Activated B cell treated with CpG ODN at 0.5 μM for 24 hours (primary cell): Measurements from ENCODE around the gene MBNL1. TPM values are rescaled to one million over a fixed set of nuclear protein-coding genes. Genes with fewer than 3 reads are reported as not detected.

Experiments
- ATAC-seq: fragments of 200-7000 bp; cut with Tn5 transposase; one replicate; pipeline ENCODE4 v1.10.0; 2021; ENCODE audit warnings: low read depth, mild to moderate bottlenecking, moderate library complexity
- CTCF ChIA-PET: fragments of 350-600 bp; sonication (Branson Sonifier 250); formaldehyde crosslinking; loops from one replicate; lab custom pipeline; 2021; ENCODE audit warnings: antibody characterized with exemption; lab: Charles Lee
- POLR2A ChIA-PET: fragments of 350-600 bp; sonication (Branson Sonifier 250); formaldehyde crosslinking; loops from one replicate; lab custom pipeline; 2021; ENCODE audit warnings: antibody characterized with exemption; lab: Charles Lee
- DNase-seq: peaks from one replicate; pipeline ENCODE4 v3.0.0; 2022
- H3K27ac Mint-ChIP-seq: one replicate; pipeline ENCODE4 v1.8.0; 2020; ENCODE audit warnings: mixed read lengths
- H3K27me3 Mint-ChIP-seq: one replicate; pipeline ENCODE4 v1.8.0; 2021; ENCODE audit warnings: mixed read lengths
- H3K36me3 Mint-ChIP-seq: one replicate; pipeline ENCODE4 v1.8.0; 2021; ENCODE audit warnings: low read depth, mixed read lengths
- H3K4me1 Mint-ChIP-seq: one replicate; pipeline ENCODE4 v1.8.0; 2021; ENCODE audit warnings: mixed read lengths
- H3K4me3 Mint-ChIP-seq: one replicate; pipeline ENCODE4 v1.8.0; 2020; ENCODE audit warnings: mild to moderate bottlenecking, mixed read lengths
- H3K9me3 Mint-ChIP-seq: one replicate; pipeline ENCODE4 v1.8.0; 2020; ENCODE audit warnings: mixed read lengths
- intact Hi-C: fragments of 100-400 bp; cut with micrococcal nuclease; formaldehyde crosslinking; loops from one replicate; pipeline ENCODE4 v1.15.1; 2024
- total RNA-seq: library from RNA; stranded (reverse); gene quantifications from 2 replicates; pipeline ENCODE4 v1.2.3, GENCODE V29; 2022
- TF ChIP-seq, protein P1 (sequence below): fragments of 200-600 bp; IDR thresholded peaks from one replicate; pipeline ENCODE4 v1.8.0; 2022; ENCODE audit warnings: antibody characterized with exemption, mild to moderate bottlenecking

MBNL1 gene
- total RNA-seq, 1 donor from 2014 or later: 561 TPM

DNA sequence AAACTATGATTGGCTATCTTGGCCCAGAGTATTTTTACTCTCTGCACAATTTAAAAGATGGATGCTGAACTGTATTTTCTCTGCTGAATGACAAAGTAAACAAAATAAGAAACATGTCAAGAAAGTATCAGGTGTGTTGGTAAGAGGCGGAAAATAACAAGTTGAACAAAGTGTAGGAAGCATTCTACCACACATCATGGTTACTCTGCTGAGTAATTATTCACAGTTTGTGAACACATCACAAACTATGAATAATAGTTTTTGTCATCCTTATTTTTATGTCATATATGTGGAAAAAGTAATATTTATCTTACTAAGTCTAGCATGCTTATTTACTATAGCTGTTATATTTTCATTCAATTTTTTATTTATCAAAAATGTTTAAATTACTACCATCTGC lies 229.2 kb downstream of the MBNL1 start:
- DNase-seq: no peak
- Mint-ChIP-seq H3K36me3 (peaks cover 18% of the 10 kb centered on the region), H3K9me3 (peaks cover 15% of the 10 kb centered on the region), H3K4me3 (peak overlapping the region; percentile 13), H3K4me1 (peaks cover 53% of the 10 kb centered on the region), H3K27ac (peak overlapping the region; percentile 80), H3K27me3 (no peaks in the 10 kb centered on the region)
- ATAC-seq: no peak
- ChIA-PET CTCF (interaction anchor here (1.3 to 2.1 kb wide), 2 partner anchors 10 to 25 kb away, joined by 3 to 8 read pairs; no protein-coding TSS in a partner anchor), POLR2A (interaction anchor here (1.5 to 1.6 kb wide), 2 partner anchors 21 to 26 kb away, joined by 4 to 6 read pairs; no protein-coding TSS in a partner anchor)
- TF ChIP-seq, protein P1, sequence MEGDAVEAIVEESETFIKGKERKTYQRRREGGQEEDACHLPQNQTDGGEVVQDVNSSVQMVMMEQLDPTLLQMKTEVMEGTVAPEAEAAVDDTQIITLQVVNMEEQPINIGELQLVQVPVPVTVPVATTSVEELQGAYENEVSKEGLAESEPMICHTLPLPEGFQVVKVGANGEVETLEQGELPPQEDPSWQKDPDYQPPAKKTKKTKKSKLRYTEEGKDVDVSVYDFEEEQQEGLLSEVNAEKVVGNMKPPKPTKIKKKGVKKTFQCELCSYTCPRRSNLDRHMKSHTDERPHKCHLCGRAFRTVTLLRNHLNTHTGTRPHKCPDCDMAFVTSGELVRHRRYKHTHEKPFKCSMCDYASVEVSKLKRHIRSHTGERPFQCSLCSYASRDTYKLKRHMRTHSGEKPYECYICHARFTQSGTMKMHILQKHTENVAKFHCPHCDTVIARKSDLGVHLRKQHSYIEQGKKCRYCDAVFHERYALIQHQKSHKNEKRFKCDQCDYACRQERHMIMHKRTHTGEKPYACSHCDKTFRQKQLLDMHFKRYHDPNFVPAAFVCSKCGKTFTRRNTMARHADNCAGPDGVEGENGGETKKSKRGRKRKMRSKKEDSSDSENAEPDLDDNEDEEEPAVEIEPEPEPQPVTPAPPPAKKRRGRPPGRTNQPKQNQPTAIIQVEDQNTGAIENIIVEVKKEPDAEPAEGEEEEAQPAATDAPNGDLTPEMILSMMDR: no peak
- intact Hi-C loops: no loop called here

DNA sequence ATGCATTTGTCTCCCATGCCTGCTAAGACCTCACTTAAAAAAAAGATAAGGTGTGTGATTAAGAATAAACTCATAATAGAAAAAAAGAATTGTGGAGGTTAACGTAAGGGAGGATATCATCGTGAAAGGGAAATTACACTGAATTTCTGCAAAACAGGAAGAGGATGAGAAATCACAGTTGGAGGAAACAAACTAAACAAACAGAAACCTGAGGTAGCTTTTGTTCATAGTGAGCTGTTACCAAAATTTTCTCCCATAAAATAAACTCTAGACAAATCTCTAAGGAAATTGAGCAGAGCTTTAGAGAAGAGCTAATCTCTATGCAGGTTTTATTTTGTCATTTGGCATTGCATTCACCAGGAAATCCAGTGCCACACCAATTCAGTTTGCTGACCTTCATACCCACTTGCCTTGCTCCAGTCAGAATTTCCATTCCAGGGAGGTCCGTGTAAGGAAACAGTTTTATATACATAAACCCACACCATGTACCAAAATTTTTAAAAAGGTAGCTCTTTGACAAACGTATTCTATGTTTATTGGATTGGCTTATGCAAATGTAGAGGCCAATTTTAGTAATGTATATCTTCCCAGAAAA lies 231.2 kb downstream of the MBNL1 start:
- H3K4me1 Mint-ChIP-seq: peaks cover 63% of the 10 kb centered on the region
- peak overlapping the region; percentile 44 for H3K4me3 Mint-ChIP-seq
- no peaks in the 10 kb centered on the region for H3K27me3 Mint-ChIP-seq
- ChIA-PET CTCF (no interaction called here), POLR2A (interaction anchor here (0.8 to 1.8 kb wide), 5 partner anchors 9 to 42 kb away, joined by 3 to 5 read pairs (median 4); no protein-coding TSS in a partner anchor)
- no peak for ATAC-seq
- intact Hi-C loops: no loop called here
- no peak for DNase-seq
- TF ChIP-seq, protein P1: no peak
- peak overlapping the region; percentile 77 for H3K27ac Mint-ChIP-seq
- peaks cover 32% of the 10 kb centered on the region for H3K9me3 Mint-ChIP-seq
- H3K36me3 Mint-ChIP-seq: peaks cover 33% of the 10 kb centered on the region

DNA sequence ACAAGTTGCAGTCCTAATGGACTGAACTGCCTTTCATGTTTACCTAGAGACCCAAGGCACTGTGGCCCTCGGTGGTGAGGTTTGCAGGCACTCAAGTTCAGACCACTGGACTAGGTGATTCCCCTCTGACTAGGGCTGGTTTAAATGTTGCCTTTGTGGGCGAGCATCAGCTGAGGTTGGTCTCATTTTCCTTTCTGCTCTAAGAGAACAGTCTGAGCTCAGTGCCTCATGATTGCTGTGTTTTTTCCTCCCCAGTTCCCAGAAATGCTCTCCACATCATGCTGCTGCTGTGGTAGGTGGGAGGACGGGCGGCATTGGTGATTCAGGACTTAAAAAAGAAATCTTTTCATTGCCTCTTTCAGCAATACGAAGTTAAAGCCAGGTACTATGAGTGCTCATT lies 237.2 kb downstream of the MBNL1 start:
- ChIA-PET POLR2A (interaction anchor here (0.8 to 5.4 kb wide), 4 partner anchors 10 to 31 kb away, joined by 3 to 28 read pairs (median 12); no protein-coding TSS in a partner anchor), CTCF (interaction anchor here (0.6 to 9.9 kb wide), 7 partner anchors 14 to 322 kb away, joined by 3 to 151 read pairs (median 10); no protein-coding TSS in a partner anchor)
- Mint-ChIP-seq H3K4me3 (peak overlapping the region; percentile 84), H3K9me3 (peaks cover 31% of the 10 kb centered on the region), H3K4me1 (peaks cover 68% of the 10 kb centered on the region), H3K27me3 (no peaks in the 10 kb centered on the region), H3K36me3 (peaks cover 33% of the 10 kb centered on the region), H3K27ac (peak overlapping the region; percentile 92)
- DNase-seq (no peak), ATAC-seq (peak; percentile 80)
- TF ChIP-seq, protein P1: no peak
- intact Hi-C loops: no loop called here

DNA sequence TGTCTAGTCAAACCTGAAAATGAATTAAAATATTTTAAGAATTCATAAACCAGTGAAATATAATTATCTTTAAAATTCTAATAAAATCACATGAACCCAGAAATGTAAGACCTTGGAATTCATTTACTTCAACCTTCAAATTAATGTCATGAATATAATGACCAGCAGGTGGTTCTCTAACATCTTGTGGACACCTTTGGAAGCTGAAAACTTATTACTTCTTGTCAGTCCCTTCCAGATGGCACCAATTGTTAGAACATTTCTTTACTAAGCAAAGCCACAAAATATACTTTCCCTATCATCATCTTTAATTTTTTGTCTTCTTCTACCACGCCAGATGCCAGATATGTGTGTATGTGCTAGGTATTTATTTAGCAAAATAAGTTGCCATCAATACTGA lies 240.0 kb downstream of the MBNL1 start:
- Mint-ChIP-seq H3K4me1 (peaks cover 88% of the 10 kb centered on the region), H3K36me3 (peaks cover 10% of the 10 kb centered on the region), H3K9me3 (peaks cover 9% of the 10 kb centered on the region), H3K27me3 (no peaks in the 10 kb centered on the region), H3K4me3 (peak overlapping the region; percentile 6), H3K27ac (peak overlapping the region; percentile 82)
- ATAC-seq: no peak
- intact Hi-C loops: loop anchor here (1.0 kb wide), 5 partner anchors 8 to 66 kb away; no protein-coding TSS in a partner anchor
- ChIA-PET POLR2A (interaction anchor here (1.0 to 5.4 kb wide), 4 partner anchors 9 to 29 kb away, joined by 3 to 28 read pairs (median 16); no protein-coding TSS in a partner anchor), CTCF (interaction anchor here (0.9 to 9.9 kb wide), 10 partner anchors 11 to 66 kb away, joined by 3 to 151 read pairs (median 6); no protein-coding TSS in a partner anchor)
- no peak for DNase-seq
- TF ChIP-seq, protein P1: no peak

DNA sequence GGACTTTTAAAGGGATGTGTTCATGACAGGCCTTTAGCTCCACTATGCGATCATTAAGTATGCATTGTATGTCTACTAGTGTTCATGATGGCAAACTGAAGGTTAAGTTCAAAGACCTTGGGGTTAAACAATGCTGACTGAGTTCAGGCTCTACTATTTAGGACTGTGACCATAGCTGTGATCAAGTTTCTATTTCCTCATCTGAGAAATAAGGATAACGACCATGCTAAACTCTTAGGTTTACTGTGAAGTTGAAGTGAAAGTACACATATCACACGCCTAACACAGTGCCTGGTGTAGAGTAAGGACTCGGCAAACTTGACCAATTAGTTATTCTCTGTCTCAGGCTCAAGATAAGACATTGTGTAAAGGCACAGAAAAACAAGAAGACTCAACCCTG lies 243.2 kb downstream of the MBNL1 start:
- Mint-ChIP-seq H3K9me3 (no peaks in the 10 kb centered on the region), H3K27me3 (no peaks in the 10 kb centered on the region), H3K36me3 (peaks cover 1% of the 10 kb centered on the region), H3K27ac (peak overlapping the region; percentile 92), H3K4me3 (peak overlapping the region; percentile 67), H3K4me1 (peaks cover 89% of the 10 kb centered on the region)
- CTCF ChIA-PET: interaction anchor here (0.9 to 9.9 kb wide), 6 partner anchors 9 to 45 kb away, joined by 3 to 151 read pairs (median 3); no protein-coding TSS in a partner anchor
- POLR2A ChIA-PET: interaction anchor here (0.7 to 5.3 kb wide), 9 partner anchors 8 to 39 kb away, joined by 3 to 28 read pairs (median 5); no protein-coding TSS in a partner anchor
- DNase-seq (no peak), ATAC-seq (peak; percentile 33)
- TF ChIP-seq, protein P1: no peak
- intact Hi-C loops: loop anchor here (2.0 to 10.0 kb wide), 3 partner anchors 315 to 1747 kb away; partner anchors contain the start of gene SIAH2
